MCF 10A (cell line): Measurements from ENCODE around the gene DIS3. TPM values are rescaled to one million over a fixed set of nuclear protein-coding genes. Genes with fewer than 3 reads are reported as not detected.

ENCODE experiments used
- BruUV-seq: library from RNA; stranded (reverse); fragments of 400-500 nt; replicated peaks from 2 replicates; lab custom pipeline; 2021; lab: Mats Ljungman, UMichigan
- CTCF ChIA-PET: fragments of 300-600 bp; sonication (Branson Sonifier 250); formaldehyde crosslinking; extraction: SDS; loops from one replicate; lab custom pipeline; 2021; ENCODE audit warnings: antibody characterized with exemption, inconsistent platforms; lab: Yijun Ruan, JAX
- POLR2A ChIA-PET: fragments of 300-600, 350-650 bp; sonication (Branson Sonifier 250); formaldehyde crosslinking; extraction: SDS; loops from one replicate; lab custom pipeline; 2020; ENCODE audit warnings: antibody characterized with exemption, inconsistent platforms; lab: Yijun Ruan, JAX
- DNase-seq: peaks from one replicate; pipeline ENCODE4 v3.0.0-alpha.2; 2018; ENCODE audit not compliant: unreplicated experiment
- H3K27ac Mint-ChIP-seq: one replicate; pipeline ENCODE4 v1.8.0; 2022; ENCODE audit warnings: mild to moderate bottlenecking, low read depth, mixed read lengths; ENCODE audit not compliant: unreplicated experiment
- H3K27me3 Mint-ChIP-seq: one replicate; pipeline ENCODE4 v1.8.0; 2022; ENCODE audit warnings: mixed read lengths; ENCODE audit not compliant: insufficient read depth, unreplicated experiment
- H3K36me3 Mint-ChIP-seq: one replicate; pipeline ENCODE4 v1.8.0; 2022; ENCODE audit warnings: mild to moderate bottlenecking, moderate library complexity, mixed read lengths; ENCODE audit not compliant: insufficient read depth, unreplicated experiment
- H3K4me1 Mint-ChIP-seq: one replicate; pipeline ENCODE4 v1.8.0; 2022; ENCODE audit warnings: mixed read lengths; ENCODE audit not compliant: insufficient read depth, unreplicated experiment
- H3K4me3 Mint-ChIP-seq: one replicate; pipeline ENCODE4 v1.8.0; 2022; ENCODE audit warnings: mild to moderate bottlenecking, moderate library complexity, mixed read lengths; ENCODE audit not compliant: unreplicated experiment
- H3K9me3 Mint-ChIP-seq: one replicate; pipeline ENCODE4 v1.8.0; 2022; ENCODE audit warnings: mixed read lengths; ENCODE audit not compliant: unreplicated experiment
- intact Hi-C: fragments of 100-400 bp; cut with micrococcal nuclease; formaldehyde crosslinking; loops from 2 replicates; pipeline ENCODE4 v1.14.1; 2022
- total RNA-seq: library from RNA; stranded (reverse); gene quantifications from 2 replicates; pipeline ENCODE4 v1.2.3, GENCODE V29; 2022
- TF ChIP-seq, protein P1 (sequence below): fragments of 200-600 bp; IDR thresholded peaks from one replicate; pipeline ENCODE4 v1.8.0; 2022; ENCODE audit warnings: antibody characterized with exemption, mild to moderate bottlenecking; ENCODE audit not compliant: unreplicated experiment

The DIS3 gene
- total RNA-seq, 1 experiment from 2014 or later, result 44.4 TPM

DNA sequence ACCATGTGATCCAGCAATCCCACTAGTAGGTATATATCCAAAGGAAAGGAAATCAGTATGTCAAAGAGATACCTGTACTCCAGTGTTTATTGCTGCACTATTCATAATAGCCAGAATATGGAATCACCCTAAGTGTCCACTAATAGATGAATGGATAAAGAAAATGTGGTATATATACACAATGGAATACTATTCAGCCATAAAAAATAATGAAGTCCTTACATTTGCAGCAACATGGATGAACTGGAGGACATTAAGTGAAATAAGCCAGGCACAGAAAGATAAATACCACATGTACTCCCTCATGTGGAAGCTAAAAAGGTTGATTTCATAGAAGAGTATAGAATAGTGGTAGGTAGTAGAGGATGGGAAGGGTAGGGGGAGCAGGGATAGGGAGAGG lies 30.5 kb downstream of the DIS3 start:
- TF ChIP-seq, protein P1, sequence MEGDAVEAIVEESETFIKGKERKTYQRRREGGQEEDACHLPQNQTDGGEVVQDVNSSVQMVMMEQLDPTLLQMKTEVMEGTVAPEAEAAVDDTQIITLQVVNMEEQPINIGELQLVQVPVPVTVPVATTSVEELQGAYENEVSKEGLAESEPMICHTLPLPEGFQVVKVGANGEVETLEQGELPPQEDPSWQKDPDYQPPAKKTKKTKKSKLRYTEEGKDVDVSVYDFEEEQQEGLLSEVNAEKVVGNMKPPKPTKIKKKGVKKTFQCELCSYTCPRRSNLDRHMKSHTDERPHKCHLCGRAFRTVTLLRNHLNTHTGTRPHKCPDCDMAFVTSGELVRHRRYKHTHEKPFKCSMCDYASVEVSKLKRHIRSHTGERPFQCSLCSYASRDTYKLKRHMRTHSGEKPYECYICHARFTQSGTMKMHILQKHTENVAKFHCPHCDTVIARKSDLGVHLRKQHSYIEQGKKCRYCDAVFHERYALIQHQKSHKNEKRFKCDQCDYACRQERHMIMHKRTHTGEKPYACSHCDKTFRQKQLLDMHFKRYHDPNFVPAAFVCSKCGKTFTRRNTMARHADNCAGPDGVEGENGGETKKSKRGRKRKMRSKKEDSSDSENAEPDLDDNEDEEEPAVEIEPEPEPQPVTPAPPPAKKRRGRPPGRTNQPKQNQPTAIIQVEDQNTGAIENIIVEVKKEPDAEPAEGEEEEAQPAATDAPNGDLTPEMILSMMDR, result no peak
- no peaks in the 10 kb centered on the region for H3K27me3 Mint-ChIP-seq
- DNase-seq, result no peak
- ChIA-PET CTCF (interaction anchor here (0.5 to 0.7 kb wide), 2 partner anchors 20 to 41 kb away, joined by 3 read pairs; no protein-coding TSS in a partner anchor), POLR2A (interaction anchor here (1.3 kb wide), 1 partner anchor 23 kb away, joined by 5 read pairs; the partner anchor contains the start of gene BORA)
- intact Hi-C loops, result no loop called here
- H3K27ac Mint-ChIP-seq, result no peak overlapping the region
- no TSS peak for BruUV-seq
- no peak overlapping the region for H3K4me3 Mint-ChIP-seq
- H3K4me1 Mint-ChIP-seq, result no peaks in the 10 kb centered on the region
- H3K36me3 Mint-ChIP-seq, result peaks cover 82% of the 10 kb centered on the region
- H3K9me3 Mint-ChIP-seq, result no peaks in the 10 kb centered on the region

DNA sequence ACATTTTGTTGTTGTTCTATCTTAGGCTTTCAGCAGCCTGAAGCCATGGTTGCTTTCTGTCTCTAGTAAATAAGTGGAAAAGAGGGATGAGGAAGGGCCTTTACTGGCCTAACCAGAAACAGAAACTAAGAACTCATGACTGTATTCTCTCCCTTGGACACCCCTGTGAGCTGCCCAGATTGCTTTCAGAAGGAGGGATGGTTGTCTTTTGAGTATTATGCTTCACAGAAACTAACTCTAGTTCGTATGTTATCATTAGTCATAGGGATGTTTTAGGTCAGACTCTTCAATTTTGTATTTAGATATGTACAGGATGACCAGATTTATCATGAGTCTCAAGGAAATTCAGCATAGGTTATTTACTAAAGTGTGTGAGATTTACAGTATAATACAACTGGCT lies 36.4 kb downstream of the DIS3 start:
- no TSS peak for BruUV-seq

DNA sequence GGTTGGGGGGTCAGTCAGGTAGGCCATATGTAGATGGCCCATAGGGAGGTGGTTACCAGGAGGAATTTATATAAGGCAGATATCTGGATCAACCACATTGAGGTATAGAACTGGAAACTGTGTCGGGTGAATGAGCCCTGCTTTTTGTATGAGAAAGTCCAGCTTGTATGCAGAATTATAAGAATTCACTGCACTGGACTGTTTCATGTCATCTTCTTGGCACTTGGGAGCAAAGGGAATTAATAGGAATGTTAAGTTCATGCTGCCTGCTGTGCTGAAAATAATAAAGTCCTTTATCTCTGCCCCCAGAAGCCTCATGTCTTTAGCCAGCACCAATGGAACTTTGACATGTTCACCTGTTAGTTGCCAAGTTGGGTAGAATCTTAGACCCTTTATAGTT lies 41.7 kb downstream of the DIS3 start:
- TF ChIP-seq, protein P1, result no peak
- POLR2A ChIA-PET, result interaction anchor here (5.7 kb wide), 1 partner anchor 11 kb away, joined by 28 read pairs; the partner anchor contains the start of genes BORA and MZT1
- H3K36me3 Mint-ChIP-seq, result peaks cover 17% of the 10 kb centered on the region
- CTCF ChIA-PET, result interaction anchor here (0.6 kb wide), 1 partner anchor 12 kb away, joined by 3 read pairs; no protein-coding TSS in a partner anchor
- no peak overlapping the region for H3K27ac Mint-ChIP-seq
- H3K27me3 Mint-ChIP-seq, result no peaks in the 10 kb centered on the region
- intact Hi-C loops, result no loop called here
- no peak overlapping the region for H3K4me3 Mint-ChIP-seq
- no peak for DNase-seq
- H3K9me3 Mint-ChIP-seq, result no peaks in the 10 kb centered on the region
- H3K4me1 Mint-ChIP-seq, result peaks cover 12% of the 10 kb centered on the region
- no TSS peak for BruUV-seq

More for the DNA sequence above, 36.4 kb downstream of the DIS3 start:
- no peak for DNase-seq
- CTCF ChIA-PET, result no interaction called here
- no peak overlapping the region for H3K27ac Mint-ChIP-seq
- no peaks in the 10 kb centered on the region for H3K27me3 Mint-ChIP-seq
- peaks cover 6% of the 10 kb centered on the region for H3K4me1 Mint-ChIP-seq
- H3K9me3 Mint-ChIP-seq, result no peaks in the 10 kb centered on the region
- intact Hi-C loops, result no loop called here
- H3K4me3 Mint-ChIP-seq, result no peak overlapping the region
- peaks cover 55% of the 10 kb centered on the region for H3K36me3 Mint-ChIP-seq
- TF ChIP-seq, protein P1, result no peak
- POLR2A ChIA-PET, result interaction anchor here (1.6 to 2.0 kb wide), 2 partner anchors 16 to 26 kb away, joined by 3 to 5 read pairs; no protein-coding TSS in a partner anchor

DNA sequence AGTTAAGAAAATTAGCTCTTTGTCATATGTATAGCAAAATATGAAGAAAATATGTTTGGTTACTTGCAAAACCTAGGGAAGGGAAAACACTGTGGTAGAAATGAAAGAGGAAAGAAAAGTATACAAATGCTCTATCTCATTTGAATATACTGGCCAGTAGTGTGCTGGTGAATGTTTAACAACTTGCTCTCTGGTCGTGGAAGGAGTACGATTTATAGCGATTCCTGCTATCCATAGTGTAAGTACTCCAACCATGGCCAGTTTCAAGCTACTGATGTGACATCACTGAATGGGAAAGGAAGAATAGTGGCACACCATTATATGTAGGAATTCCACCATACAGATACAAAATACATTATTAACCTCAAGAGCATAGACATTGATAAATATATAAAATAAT lies 44.7 kb downstream of the DIS3 start:
- CTCF ChIA-PET, result no interaction called here

More for the DNA sequence above, 44.7 kb downstream of the DIS3 start:
- Mint-ChIP-seq H3K36me3 (peaks cover 7% of the 10 kb centered on the region), H3K4me1 (peaks cover 12% of the 10 kb centered on the region), H3K27ac (peak overlapping the region; percentile 55), H3K4me3 (no peak overlapping the region), H3K27me3 (no peaks in the 10 kb centered on the region), H3K9me3 (no peaks in the 10 kb centered on the region)
- TF ChIP-seq, protein P1, result no peak
- BruUV-seq, result no TSS peak
- DNase-seq, result no peak
- POLR2A ChIA-PET, result interaction anchor here (5.7 kb wide), 1 partner anchor 8 kb away, joined by 28 read pairs; the partner anchor contains the start of genes BORA and MZT1
- intact Hi-C loops, result no loop called here
